ENCODE data around the gene FBRSL1.

The FBRSL1 gene

DNA sequence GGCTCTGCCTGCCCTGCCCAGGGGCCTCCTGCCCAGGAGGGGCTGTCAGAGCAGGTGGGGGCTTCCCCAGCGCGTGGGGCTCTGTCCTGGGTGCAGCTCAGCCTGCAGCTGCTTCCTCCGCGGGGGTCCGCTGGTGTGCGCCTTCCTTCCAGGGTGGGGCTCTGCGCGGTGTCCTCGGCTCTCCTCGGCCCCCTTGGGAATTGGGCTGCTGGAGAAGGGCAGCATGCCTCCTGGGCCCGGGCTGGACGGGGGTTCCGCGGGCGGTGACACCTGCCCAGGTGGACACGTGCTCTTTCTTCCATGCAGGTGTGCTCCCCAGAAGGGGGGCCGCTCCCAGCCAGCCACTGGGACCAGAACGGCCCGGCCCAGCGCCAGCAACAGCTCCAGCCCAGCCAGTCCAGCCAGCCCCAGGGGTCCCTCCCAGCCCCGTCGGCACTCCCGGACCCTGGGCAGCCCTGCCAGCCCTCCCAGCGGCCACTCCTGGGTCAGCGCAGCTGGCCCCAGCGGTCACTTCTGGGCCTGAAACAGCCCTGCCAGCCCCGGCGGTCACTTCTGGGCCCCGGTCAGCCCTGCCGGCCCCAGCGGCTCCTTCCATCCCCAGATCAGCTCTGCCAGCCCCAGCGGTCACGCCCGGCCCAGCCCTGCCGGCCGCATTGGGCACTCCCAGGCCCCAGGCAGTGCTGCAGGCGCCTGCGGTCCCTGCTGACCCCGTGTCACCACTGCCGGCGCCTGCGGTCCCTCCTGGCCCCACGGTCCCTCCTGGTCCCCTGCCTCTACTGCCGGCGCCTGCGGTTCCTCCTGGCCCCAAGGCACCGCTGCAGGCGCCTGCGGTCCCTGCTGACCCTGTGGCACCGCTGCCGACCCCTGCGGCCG is 19.1 kb downstream of the FBRSL1 start:
- TF ChIP-seq, protein P1, sequence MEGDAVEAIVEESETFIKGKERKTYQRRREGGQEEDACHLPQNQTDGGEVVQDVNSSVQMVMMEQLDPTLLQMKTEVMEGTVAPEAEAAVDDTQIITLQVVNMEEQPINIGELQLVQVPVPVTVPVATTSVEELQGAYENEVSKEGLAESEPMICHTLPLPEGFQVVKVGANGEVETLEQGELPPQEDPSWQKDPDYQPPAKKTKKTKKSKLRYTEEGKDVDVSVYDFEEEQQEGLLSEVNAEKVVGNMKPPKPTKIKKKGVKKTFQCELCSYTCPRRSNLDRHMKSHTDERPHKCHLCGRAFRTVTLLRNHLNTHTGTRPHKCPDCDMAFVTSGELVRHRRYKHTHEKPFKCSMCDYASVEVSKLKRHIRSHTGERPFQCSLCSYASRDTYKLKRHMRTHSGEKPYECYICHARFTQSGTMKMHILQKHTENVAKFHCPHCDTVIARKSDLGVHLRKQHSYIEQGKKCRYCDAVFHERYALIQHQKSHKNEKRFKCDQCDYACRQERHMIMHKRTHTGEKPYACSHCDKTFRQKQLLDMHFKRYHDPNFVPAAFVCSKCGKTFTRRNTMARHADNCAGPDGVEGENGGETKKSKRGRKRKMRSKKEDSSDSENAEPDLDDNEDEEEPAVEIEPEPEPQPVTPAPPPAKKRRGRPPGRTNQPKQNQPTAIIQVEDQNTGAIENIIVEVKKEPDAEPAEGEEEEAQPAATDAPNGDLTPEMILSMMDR (IDR thresholded peaks at IDR 0.05; ENCODE audit: low read depth, low read length) = no peak
- H3K4me3 ChIP-seq (ENCODE audit: low read depth, low read length) = no peak overlapping the region
- DNase-seq (ENCODE audit: low read depth) = no peak

DNA sequence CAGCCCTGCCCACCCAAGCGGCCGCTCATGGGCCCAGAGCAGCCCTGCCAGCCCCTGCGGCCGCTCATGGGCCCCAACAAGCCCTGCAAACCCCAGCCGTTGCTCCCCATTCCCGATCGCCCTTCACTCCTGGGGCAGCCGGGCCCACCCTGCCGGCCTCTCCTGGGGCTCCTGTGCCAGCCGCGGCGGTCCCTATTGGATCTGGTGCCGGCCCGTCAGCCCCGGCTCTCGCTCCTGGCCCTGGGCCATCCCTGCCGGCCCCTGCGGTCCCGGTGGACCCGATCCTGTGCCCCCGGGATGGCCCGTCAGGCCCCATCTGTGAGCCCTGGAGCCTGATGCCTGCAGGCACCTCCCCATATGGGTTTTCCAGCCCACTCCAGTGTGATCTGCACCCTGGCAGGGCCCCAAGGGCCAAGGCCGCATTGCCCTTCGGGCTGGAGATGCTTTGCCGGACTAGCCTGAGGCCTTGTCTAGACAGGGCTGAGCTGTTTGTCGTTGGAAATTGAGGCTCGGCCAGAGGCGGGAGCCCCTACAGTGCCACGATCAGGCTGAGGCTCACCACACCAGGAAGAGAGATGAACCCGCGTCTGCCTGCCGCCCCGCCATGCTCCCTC is 20.3 kb downstream of the FBRSL1 start:
- no peak overlapping the region for H3K4me3 ChIP-seq (ENCODE audit: low read depth, low read length)
- no peak for DNase-seq (ENCODE audit: low read depth)
- TF ChIP-seq, protein P1 (IDR thresholded peaks at IDR 0.05; ENCODE audit: low read depth, low read length) = no peak
- no peak for TF ChIP-seq MYC (IDR thresholded peaks at IDR 0.05; ENCODE audit: low read depth, low read length)
- TF ChIP-seq, protein P2, sequence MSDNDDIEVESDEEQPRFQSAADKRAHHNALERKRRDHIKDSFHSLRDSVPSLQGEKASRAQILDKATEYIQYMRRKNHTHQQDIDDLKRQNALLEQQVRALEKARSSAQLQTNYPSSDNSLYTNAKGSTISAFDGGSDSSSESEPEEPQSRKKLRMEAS (IDR thresholded peaks at IDR 0.05; ENCODE audit: low read depth, low read length) = no peak
- no peak for TF ChIP-seq POLR2A (IDR thresholded peaks at IDR 0.05; ENCODE audit: extremely low read depth, insufficient read length)

DNA sequence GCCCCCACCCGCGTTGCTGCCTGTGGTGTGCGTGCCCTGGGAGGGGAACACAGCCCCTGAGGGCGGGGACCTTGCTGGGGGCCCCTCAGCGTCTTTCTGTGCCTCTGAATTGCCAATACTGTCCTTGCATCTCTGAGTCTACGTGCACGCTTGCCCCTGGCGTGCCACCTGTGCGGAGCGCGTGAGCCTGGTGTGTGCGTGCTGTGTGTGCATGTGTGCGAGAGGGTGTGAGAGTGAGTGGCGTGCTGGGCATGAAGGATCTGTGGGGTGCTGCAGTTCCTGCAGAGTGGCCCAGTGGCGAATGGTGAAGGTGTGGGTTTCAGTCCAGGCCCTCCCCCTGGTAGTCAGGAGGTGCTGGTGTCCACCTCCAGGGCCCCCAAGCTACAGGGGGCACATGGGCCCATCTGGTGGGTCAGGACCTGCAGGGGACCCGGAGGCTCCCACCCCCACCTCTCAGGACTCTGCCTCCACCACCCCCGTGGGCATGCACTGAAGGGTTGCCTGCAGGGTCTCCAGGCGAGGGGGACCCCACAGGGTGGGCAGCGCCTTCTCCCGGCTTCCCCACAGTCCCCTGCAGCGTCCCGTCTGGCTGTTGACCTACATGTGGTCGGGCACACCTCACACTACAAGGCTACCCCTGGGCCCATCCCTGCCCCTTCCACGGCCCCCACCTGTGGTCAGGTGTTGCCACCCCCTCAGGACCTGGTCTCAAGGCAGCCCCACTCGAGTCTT is 21.0 kb downstream of the FBRSL1 start:
- no peak for DNase-seq (ENCODE audit: low read depth)
- H3K4me3 ChIP-seq (ENCODE audit: low read depth, low read length) = no peak overlapping the region
- no peak for TF ChIP-seq POLR2A (IDR thresholded peaks at IDR 0.05; ENCODE audit: extremely low read depth, insufficient read length)
- TF ChIP-seq, protein P1 (IDR thresholded peaks at IDR 0.05; ENCODE audit: low read depth, low read length) = no peak
- TF ChIP-seq MYC (IDR thresholded peaks at IDR 0.05; ENCODE audit: low read depth, low read length) = no peak
- TF ChIP-seq, protein P2 (IDR thresholded peaks at IDR 0.05; ENCODE audit: low read depth, low read length) = no peak

DNA sequence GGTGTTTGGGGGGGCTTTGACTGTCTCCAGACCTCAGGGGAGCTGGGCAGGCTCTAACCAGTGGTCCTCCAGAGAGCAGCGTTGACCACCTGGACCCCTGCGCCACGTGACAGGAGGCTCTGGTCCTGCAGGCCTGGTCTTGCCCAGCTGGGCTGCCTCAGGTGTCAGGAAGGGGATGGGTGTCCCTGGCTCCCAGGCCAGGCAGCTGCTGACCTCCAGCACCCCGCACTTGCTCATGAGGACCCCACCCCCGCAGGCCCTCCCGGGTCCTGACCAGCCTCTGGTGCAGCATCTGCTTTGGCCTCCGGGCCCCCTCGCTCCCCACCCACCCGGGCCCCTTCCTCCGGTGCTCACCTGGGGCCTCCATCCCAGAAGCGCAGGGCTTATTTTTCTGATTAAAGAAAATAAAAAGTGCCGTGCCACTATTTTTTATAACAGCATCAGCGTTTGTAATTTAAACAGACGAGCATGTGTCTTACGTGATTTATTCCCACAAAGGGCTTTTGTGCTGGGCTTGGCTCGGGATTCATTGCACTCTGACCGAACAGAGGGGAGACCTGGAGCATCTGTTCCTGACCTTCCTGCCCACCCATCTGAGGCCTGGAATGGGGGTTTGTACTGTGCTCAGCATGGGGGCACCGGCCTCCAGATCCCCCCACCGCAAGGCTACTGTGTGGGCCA is 21.7 kb downstream of the FBRSL1 start:
- DNase-seq (ENCODE audit: low read depth) = no peak
- TF ChIP-seq, protein P1 (IDR thresholded peaks at IDR 0.05; ENCODE audit: low read depth, low read length) = no peak
- TF ChIP-seq, protein P2 (IDR thresholded peaks at IDR 0.05; ENCODE audit: low read depth, low read length) = no peak
- TF ChIP-seq MYC (IDR thresholded peaks at IDR 0.05; ENCODE audit: low read depth, low read length) (no peak), POLR2A (IDR thresholded peaks at IDR 0.05; ENCODE audit: extremely low read depth, insufficient read length) (no peak)
- no peak overlapping the region for H3K4me3 ChIP-seq (ENCODE audit: low read depth, low read length)

DNA sequence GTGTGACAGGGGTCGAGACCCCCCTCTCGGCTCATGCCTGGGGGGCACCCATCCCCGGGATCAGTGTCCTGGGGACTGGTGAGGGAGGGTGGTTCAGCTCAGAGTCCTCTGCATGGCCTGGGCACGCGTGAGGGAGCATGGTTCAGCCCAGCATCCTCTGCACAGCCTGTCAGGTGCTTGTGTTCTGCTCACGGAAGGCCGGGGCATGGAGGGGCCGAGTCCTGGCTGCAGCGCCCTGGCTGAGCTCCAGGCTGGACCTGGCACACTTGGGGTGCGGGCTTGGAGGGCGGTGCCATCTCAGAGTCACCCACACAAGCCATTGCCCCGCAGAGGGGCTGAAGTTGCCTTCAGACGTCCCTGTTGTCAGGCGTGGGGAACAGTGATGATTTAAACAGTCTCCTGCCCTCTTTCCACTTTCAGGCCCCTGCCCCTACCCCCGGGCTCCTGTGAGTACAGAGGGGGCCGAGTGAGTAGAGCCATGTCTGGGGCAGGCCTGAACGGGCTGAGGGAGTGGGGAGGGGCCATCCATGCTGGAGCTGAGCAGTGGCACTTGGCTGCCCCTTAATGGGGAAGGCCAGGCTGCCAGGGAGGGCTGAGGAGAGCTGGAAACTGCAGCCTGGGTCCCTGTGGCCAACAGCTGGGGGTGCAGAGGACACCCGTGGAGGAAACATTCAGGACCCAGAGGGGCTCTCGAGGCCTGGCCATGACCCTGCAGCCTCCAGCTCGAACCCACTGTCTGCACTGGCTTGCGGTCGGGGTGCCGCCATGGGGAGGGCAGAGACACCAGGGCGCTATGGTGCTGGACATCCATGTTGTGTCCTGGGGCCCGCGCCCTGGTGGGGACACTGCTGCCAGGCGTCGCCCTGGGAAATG is 22.5 kb downstream of the FBRSL1 start:
- no peak for TF ChIP-seq MYC (IDR thresholded peaks at IDR 0.05; ENCODE audit: low read depth, low read length)
- no peak for TF ChIP-seq POLR2A (IDR thresholded peaks at IDR 0.05; ENCODE audit: extremely low read depth, insufficient read length)
- TF ChIP-seq, protein P2 (IDR thresholded peaks at IDR 0.05; ENCODE audit: low read depth, low read length) = no peak
- TF ChIP-seq, protein P1 (IDR thresholded peaks at IDR 0.05; ENCODE audit: low read depth, low read length) = no peak
- H3K4me3 ChIP-seq (ENCODE audit: low read depth, low read length) = no peak overlapping the region
- DNase-seq (ENCODE audit: low read depth) = peak; percentile 12
